ENCODE results near the gene TWF2.
"Not testable (repeated sequence)": the region's sequence is repeated elsewhere in the genome, so short reads cannot be mapped to it uniquely, and the experiment has no call there.

GRCh38 chr3:52274781-52275180 lies 35.8 kb upstream of the TWF2 start:
- TF ChIP-seq SIRT6 (IDR thresholded peaks at IDR 0.05; ENCODE audit: low read depth, low read length); CHD2 (IDR thresholded peaks at IDR 0.05; ENCODE audit: low read depth, low read length); RCOR1 (IDR thresholded peaks at IDR 0.05; ENCODE audit: borderline replicate concordance in 1 of 2, low read depth in 2 of 2, low read length in 2 of 2); NRF1 (conservative IDR thresholded peaks at IDR 0.05 in 1 of 2, IDR thresholded peaks at IDR 0.05 in 1 of 2); ZNF445 (CRISPR knock-in tag; IDR thresholded peaks at IDR 0.05; ENCODE audit: low read depth); SMAD4 (CRISPR knock-in tag; conservative IDR thresholded peaks at IDR 0.05); NONO (IDR thresholded peaks at IDR 0.05; ENCODE audit: low read depth in 2 of 2, low read length in 1 of 2); ESRRA (IDR thresholded peaks at IDR 0.05; ENCODE audit: borderline replicate concordance, low read depth); MAX (CRISPR knock-in tag; IDR thresholded peaks at IDR 0.05); ZNF551 (CRISPR knock-in tag; IDR thresholded peaks at IDR 0.05); BDP1 (IDR thresholded peaks at IDR 0.05; ENCODE audit: insufficient read depth, insufficient read length): not testable (repeated sequence)

Measured in K562 (cell line).